T47D (cell line): Measurements from ENCODE around the gene KLF3.
A peak's percentile ranks its signal among the peaks of the same experiment; 100 is the strongest.

Experiments used
- DNase-seq, 2 experiments: peaks; one replicate each; pipeline versions ENCODE4 v3.0.0 to v3.0.0-alpha.2; 2011 to 2012; ENCODE audit warnings: low read depth in 1 of 2, low spot score in 1 of 2
- JUND ChIP-seq: IDR thresholded peaks from 2 replicates; pipeline ENCODE4 v1.6.1; 2012; ENCODE audit warnings: low read depth
- in situ Hi-C: cut with HindIII; loops from 2 replicates; pipeline ENCODE4 v1.10.0; 2016; ENCODE audit warnings: low sequenced_read_pairs, low pct_unique_long_range_greater_than_20kb

Gene KLF3

DNA sequence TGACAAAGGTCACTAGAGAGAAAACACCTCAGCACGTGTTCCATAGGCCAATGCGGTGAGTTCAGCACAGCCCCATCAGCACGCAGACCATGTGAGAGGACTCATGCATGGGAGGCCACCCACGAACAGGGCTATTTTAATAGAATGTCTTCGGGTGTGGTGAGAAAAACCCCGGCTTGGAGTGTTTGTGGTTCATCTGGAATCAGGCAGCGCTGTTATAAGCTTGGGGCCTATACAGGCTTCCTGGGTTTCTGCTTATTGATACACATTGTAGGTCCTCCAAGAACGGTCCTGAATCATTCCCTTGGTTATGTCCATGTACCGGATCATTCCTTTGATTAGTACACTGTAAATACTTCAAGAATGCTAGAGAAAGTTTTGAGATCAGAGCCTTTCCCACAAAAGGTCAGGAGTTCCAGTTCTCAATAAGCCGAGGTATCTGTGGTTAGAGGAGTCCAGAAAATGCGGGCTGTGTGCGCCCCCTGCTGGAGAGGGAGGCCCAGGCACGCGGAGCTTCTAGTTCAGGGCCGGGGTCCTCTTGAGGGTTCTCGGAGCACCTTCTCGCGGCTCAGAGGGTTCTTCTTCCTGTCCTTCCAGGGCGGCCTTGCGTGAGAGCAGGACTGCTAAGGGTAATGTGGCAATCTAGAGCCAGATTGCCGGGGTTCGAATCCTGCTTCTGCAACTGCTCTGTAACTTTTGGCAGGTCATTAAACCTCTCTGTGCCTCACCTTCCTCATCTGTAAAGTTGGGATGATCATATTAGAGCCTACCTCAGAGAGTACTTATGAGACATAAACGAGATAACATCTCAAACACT, 67.0 kb downstream of the KLF3 start:
- in situ Hi-C loops: no loop called here
- peak in 1 of 2 experiments; percentile 55 for DNase-seq
- no peak for TF ChIP-seq JUND

DNA sequence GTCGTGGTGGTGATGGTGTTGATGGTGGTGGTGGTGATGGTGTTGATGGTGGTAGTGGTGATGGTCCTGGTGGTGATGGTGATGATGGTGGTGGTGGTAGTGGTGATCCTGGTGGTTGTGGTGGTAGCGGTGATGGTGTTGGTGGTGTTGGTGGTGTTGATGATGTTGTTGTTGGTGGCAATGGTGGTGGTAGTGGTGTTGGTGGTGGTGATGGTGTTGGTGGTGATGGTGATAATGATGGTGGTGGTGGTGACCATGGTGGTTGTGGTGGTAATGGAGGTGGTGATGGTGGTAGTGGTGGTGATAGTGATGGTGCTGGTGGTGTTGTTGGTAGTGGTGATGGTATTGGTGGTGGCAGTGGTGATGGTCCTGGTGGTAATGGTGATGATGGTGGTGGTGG, 69.7 kb downstream of the KLF3 start:
- in situ Hi-C loops: no loop called here
- TF ChIP-seq JUND: no peak
- no peak for DNase-seq

DNA sequence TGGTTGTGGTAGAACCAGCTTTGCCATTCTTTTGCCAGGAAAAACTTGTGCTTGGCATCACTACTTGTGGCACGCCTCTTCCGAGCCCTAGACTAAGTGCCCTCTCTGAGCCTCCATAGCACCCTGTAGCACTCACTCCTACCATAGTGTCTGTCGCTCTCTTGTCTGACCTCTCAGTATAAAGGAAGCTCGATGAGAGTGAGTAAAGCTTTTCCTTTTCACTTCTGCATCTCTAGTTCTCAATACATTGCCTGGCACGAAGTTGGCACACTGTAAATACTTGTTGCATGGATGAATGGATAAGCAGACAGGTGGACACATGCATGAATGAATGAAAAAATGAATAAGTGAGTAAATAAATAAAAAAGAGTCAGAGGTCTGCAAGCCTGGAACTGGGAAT, 70.4 kb downstream of the KLF3 start:
- no peak for DNase-seq
- no peak for TF ChIP-seq JUND
- in situ Hi-C loops: no loop called here

DNA sequence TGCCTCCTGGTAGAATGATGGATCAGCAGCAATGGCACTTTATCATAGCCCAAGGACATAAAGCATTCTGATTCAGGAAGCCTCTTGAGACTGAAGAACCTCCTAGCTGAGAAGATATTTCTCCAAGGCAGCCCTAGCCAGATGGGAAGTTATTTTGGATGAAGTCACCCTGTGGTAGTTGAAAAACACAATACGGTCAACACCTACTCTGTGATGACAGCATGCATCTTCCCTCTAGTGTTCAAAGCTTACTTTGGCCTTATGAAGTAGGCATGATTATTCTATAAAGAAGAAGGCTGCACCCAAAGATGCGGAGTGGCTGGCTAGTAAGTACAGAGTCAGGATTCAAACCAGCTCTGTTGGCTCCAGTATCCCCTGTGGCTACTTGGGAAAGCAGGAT, 70.9 kb downstream of the KLF3 start:
- DNase-seq: no peak
- in situ Hi-C loops: no loop called here
- no peak for TF ChIP-seq JUND

DNA sequence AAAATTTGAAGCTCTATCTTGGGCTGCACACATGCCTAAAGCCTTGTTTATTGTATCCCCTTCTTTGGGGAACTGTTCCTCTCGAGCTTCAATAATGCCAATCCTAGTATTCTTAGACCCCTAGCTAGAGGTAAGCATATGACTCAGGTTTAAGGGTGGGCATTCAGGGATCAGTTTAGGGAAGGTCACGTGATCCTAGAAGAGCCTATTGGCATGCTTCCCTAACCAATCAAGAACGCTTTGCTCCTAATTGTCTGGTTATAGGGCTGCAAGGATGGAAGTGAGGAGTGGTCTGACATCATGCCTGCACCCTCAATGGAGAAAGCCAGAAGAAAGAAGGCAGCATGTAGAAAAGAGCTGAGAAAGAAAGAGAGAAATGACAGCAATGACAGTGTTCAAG, 71.9 kb downstream of the KLF3 start:
- in situ Hi-C loops: no loop called here
- no peak for DNase-seq
- no peak for TF ChIP-seq JUND

DNA sequence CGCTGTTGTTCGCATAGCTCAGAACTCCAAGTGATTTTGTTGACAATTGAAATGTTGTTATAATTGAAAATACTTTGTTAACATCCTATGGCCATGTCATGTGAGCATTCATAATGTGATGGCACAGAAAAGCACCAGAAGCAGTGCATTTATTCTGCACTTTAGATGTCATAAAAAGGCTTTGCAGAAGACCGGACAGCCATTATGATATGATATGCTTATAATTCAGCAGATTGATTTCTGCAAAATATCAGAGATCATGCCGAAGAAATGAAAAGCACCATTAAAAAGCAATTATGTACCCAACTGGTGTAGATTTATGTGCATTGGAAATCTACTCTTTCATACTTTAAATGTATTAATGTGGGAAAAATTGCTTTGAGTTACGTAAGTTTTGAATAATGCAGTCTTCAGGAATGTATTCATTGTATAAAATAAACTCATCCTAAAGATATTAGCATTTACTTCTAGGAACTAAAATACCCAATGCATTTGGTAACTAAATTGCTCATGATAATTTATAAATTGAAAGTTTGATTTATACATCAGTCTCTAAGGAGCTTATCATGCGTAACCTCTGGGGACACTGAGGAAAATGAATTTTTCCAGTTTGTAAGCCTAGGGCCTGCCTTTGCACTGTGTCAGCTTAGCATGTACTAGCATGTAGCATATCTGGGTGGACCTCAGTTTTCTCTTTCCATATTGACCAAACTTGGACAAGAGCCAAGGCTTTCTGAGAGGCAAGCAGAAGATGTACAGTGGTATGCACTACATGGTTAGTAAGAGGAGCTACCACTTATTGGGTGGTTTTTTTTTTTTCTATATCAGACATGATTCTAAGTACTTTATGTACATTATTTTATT, 75.2 kb downstream of the KLF3 start:
- TF ChIP-seq JUND: no peak
- no peak for DNase-seq
- in situ Hi-C loops: no loop called here

DNA sequence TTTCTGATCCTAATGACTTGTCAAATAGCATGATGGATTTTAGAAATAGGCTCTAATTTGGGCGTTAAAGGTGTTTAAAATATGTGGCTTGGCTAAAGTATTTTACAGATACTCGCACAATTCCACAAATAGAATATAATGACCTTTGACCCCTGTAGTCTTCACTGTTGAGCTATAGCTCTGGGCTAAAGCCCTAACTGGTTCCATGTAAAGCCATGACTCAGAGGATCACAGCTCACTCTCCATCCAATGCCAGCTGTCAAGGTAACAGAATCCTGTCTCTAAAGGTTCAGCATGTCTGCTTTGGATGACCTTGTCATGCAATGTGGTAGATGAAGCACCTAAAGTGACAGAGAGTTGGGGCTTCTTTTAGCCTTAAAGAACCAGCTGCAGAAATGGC, 76.3 kb downstream of the KLF3 start:
- in situ Hi-C loops: no loop called here
- TF ChIP-seq JUND: no peak
- no peak for DNase-seq

DNA sequence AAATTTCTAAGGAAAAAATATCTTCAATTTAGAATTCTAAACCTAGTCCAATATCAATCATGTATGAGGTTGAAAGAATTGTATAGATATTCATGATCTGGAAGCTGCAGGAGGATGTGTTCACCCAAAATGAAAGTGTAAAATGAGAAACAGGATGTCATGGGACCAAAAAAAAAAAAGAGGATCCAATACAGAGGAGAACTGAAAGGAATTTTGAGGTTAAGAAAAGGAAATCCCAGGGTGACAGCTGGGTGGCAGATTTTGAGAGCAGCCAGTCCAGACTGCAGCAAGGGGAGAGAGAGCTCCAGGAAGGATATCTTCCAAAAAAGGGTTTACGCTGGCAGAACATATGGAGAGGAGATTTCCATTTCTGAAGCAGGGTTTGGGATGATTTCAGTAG, 79.9 kb downstream of the KLF3 start:
- TF ChIP-seq JUND: no peak
- in situ Hi-C loops: no loop called here

DNA sequence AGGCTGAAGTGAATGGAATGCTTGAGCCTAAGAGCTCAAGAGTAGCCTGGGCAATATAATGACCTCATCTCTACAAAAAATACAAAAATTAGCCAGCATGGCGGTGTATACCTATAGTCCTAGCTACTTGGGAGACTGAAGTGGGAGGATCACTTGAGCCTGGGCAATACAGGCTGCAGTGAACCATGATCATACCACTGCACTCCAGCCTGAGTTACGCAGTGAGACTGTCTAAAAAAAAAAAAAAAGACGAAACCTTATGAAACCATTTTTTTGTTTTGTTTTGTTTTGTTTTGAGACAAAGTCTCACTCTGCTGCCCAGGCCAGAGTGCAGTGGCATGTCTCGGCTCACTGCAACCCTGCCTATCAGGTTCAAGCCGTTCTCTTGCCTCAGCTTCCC, 81.9 kb downstream of the KLF3 start:
- no peak for TF ChIP-seq JUND
- in situ Hi-C loops: no loop called here

More for the DNA sequence above, 79.9 kb downstream of the KLF3 start:
- no peak for DNase-seq

DNA sequence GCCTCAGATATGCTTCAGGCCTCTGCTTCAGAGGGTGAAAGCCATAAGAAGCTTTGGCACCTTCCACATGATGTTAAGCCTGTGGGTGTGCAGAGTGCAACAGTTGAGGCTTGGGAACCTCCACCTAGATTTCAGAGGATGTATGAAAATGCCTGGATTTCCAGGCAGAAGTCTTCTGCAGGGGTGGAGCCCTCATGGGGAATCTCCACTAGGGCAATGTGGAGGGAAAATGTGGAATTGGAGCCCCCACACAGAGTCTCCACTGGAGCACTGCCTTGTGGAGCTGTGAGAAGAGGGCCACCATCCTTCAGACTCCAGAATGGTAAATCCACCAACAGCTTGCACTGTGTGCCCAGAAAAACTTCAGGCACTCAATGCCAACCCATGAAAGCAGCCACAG, 83.6 kb downstream of the KLF3 start:
- no peak for TF ChIP-seq JUND
- no peak for DNase-seq
- in situ Hi-C loops: no loop called here

More for the DNA sequence above, 81.9 kb downstream of the KLF3 start:
- no peak for DNase-seq

DNA sequence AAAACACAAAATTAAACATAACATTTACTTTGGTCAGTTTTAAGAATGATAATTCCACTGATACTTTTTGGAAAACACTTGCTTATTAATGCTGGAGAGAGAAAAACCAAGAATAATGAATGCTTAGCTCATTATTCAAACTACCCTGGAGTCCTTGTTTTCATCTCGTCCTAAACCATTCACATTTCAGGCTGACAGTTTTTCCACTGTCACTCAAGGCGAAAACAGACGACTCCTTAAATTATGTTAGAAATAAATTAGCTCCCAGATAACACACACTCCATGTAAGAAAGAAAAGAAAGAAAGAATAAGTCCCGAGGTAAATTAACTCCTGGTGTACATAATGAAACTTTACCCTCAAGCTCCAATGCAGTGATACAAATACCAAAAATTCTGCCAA, 85.3 kb downstream of the KLF3 start:
- no peak for TF ChIP-seq JUND
- no peak for DNase-seq
- in situ Hi-C loops: no loop called here
